ENCODE data around the gene CTNNA1. TPM values are rescaled to one million over a fixed set of nuclear protein-coding genes. Genes with fewer than 3 reads are reported as not detected.

Gene CTNNA1
- polyA plus RNA-seq, 3 donors: 56.6 to 84.5 (median 66.2) TPM

- Histone ChIP-seq H3K4me1 (ENCODE audit: control insufficient read depth in 1 of 2, insufficient read depth in 2 of 2, low read length in 2 of 2) (no peaks in the 10 kb centered on the region), H3K4me2 (replicated peaks; ENCODE audit: extremely low read depth, low read length, poor library complexity, severe bottlenecking) (no peak overlapping the region), H3K27ac (ENCODE audit: low read depth in 1 of 2, low read length in 2 of 2) (no peak overlapping the region), H3K4me3 (replicated peaks in 1 of 3; ENCODE audit: low read depth in 2 of 3, low read length in 3 of 3) (no peak overlapping the region), H3K79me2 (ENCODE audit: insufficient read depth, low read length) (peaks cover 9% of the 10 kb centered on the region), H3K36me3 (replicated peaks in 1 of 2; ENCODE audit: control insufficient read depth in 1 of 2, insufficient read depth in 2 of 2, low read length in 2 of 2) (no peaks in the 10 kb centered on the region), H3K9me3 (replicated peaks in 1 of 2; ENCODE audit: control insufficient read depth in 1 of 2, insufficient read depth in 1 of 2, low read length in 2 of 2) (no peaks in the 10 kb centered on the region), H3K9ac (ENCODE audit: insufficient read depth, low read length, poor library complexity, severe bottlenecking) (no peak overlapping the region), H3K27me3 (ENCODE audit: control insufficient read depth in 2 of 2, insufficient read depth in 2 of 2, low read length in 2 of 2) (no peaks in the 10 kb centered on the region), H4K20me1 (ENCODE audit: insufficient read depth, low read length) (peaks cover 98% of the 10 kb centered on the region), H2AFZ (ENCODE audit: insufficient read depth, low read depth, low read length, poor library complexity, severe bottlenecking) (no peak overlapping the region)
- Mint-ChIP-seq H3K9me3 (peaks cover 0 to 2% (median 0%) of the 10 kb centered on the region in 7 donors), H3K27me3 (ENCODE audit: low read depth in 3 of 3) (peaks cover 0 to 1% (median 0%) of the 10 kb centered on the region in 3 donors), H3K4me1 (peaks cover 4% of the 10 kb centered on the region), H3K4me3 (no peak overlapping the region), H3K36me3 (peaks cover 7 to 13% of the 10 kb centered on the region in 2 donors), H3K27ac (no peak overlapping the region)
- intact Hi-C loops (cut with micrococcal nuclease): no loop called here
- 100% methylated on average over 2 of the region's 4 CpGs for WGBS (ENCODE audit: insufficient coverage)
- no peak for DNase-seq
- no peak for TF ChIP-seq CTCF (IDR thresholded peaks at IDR 0.05)
These were observed 123.6 kb downstream of the CTNNA1 start for GRCh38 chr5:138876811-138877210.

DNA sequence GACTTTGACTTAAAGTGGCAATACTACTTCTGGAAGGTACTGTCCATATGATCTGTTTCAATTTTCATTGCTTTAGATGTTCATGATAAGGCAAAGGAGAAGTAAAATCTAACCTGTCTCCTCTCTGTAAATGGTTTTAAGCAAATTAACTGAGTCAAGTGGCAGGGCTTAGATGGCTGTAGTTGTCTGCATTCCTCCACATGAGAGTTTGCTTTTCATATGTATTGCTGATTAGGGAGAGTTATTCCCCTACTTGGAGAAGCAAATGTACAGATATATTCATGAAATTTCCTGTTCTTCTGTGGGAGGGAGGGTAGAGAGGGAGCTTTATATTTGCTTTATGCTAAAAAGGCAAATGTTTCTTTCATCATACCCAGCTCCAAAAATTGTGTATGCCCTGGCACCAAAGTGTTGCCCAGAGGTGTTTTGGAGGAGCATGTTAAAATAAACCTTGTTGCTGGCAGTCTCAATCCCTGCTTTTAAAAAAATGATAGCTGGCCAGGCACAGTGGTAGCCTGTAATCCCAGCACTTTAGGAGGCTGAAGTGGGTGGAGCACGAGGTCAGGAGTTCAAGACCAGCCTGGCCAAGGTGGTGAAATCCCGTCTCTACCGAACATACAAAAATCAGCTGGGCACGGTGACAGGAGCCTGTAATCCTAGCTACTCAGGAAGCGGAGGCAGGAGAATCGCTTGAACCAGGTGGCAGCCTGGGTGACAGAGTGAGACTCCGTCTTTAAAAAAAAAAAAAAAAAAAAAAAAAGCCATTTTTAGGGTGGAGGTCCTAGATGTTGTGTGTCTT is 125.4 kb downstream of the CTNNA1 start:
- Histone ChIP-seq H3K4me1 (ENCODE audit: control insufficient read depth in 1 of 2, insufficient read depth in 2 of 2, low read length in 2 of 2) (no peaks in the 10 kb centered on the region), H3K27ac (ENCODE audit: low read depth in 1 of 2, low read length in 2 of 2) (no peak overlapping the region), H3K9ac (ENCODE audit: insufficient read depth, low read length, poor library complexity, severe bottlenecking) (no peak overlapping the region), H2AFZ (ENCODE audit: insufficient read depth, low read depth, low read length, poor library complexity, severe bottlenecking) (no peak overlapping the region), H3K27me3 (ENCODE audit: control insufficient read depth in 2 of 2, insufficient read depth in 2 of 2, low read length in 2 of 2) (no peaks in the 10 kb centered on the region), H3K9me3 (replicated peaks in 1 of 2; ENCODE audit: control insufficient read depth in 1 of 2, insufficient read depth in 1 of 2, low read length in 2 of 2) (no peaks in the 10 kb centered on the region), H3K36me3 (replicated peaks in 1 of 2; ENCODE audit: control insufficient read depth in 1 of 2, insufficient read depth in 2 of 2, low read length in 2 of 2) (no peaks in the 10 kb centered on the region), H3K4me2 (replicated peaks; ENCODE audit: extremely low read depth, low read length, poor library complexity, severe bottlenecking) (no peak overlapping the region), H4K20me1 (ENCODE audit: insufficient read depth, low read length) (peaks cover 96% of the 10 kb centered on the region), H3K79me2 (ENCODE audit: insufficient read depth, low read length) (peaks cover 3% of the 10 kb centered on the region), H3K4me3 (replicated peaks in 1 of 3; ENCODE audit: low read depth in 2 of 3, low read length in 3 of 3) (no peak overlapping the region)
- peaks cover 0 to 1% (median 0%) of the 10 kb centered on the region in 3 donors for H3K27me3 Mint-ChIP-seq (ENCODE audit: low read depth in 3 of 3)
- H3K4me3 Mint-ChIP-seq: no peak overlapping the region
- H3K4me1 Mint-ChIP-seq: peaks cover 4% of the 10 kb centered on the region
- no peak overlapping the region for H3K27ac Mint-ChIP-seq
- no peak for TF ChIP-seq CTCF (IDR thresholded peaks at IDR 0.05)
- H3K36me3 Mint-ChIP-seq: peaks cover 7 to 9% of the 10 kb centered on the region in 2 donors
- WGBS (ENCODE audit: insufficient coverage): 98% methylated on average over 6 of the region's 7 CpGs
- DNase-seq: no peak
- intact Hi-C loops (cut with micrococcal nuclease): no loop called here
- peaks cover 0 to 2% (median 0%) of the 10 kb centered on the region in 7 donors for H3K9me3 Mint-ChIP-seq

All from CD14-positive monocyte (primary cell).